RCC 7860 (cell line): ENCODE data around the gene VSNL1.
A peak's percentile ranks its signal among the peaks of the same experiment; 100 is the strongest.

Experiments
- DNase-seq: peaks from one replicate; pipeline ENCODE4 v3.0.0-alpha.2; 2015; ENCODE audit warnings: low spot score
- FAIRE-seq: peaks from 2 replicates; lab custom pipeline; 2012; peaks lifted over from hg19 to GRCh38; lab: Jason Lieb, UNC

VSNL1 gene

DNA sequence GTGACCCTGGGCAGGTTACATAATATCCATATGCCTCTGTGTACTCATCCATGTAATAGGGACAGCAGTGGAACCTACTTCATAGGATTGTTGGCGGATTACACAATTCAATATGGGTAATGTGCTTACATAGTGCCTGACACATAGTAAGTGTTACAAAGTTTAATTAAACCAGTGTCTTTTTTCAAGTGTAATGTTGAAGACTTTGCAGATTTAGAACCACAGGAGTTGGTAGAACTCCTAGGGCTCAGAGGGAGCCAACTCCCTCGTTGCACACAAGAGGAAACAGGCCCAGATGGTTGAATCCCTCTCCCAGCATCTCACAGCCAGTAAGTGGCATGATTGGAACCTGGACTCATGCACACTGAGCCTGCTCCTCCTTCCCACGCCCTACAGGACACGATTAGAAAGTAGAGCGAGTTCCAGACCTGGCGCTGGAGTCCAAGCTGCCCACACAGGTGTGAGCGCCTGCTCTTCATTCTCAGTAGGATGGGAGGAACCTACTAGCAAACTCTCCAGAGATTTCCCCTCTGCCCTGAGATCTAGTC is 97.8 kb downstream of the VSNL1 start:
- FAIRE-seq, result no peak
- no peak for DNase-seq

DNA sequence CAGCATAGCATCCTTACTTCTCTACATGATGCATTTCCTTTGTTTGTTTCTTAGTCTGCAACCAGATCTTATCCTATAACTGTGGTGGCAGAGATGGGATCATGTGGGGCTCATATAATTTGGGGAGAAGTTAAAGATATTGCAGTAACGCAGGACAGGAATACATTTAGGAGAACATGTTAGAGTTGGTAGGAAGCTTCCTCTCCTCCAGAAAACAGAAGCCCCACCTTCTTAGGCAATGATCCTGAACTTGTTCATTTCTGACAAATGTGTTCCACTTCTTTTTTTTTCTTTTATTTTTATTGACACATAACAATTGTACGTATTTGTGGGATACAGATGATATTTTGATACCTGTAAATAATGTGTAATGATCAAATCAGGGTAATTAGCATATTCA is 99.9 kb downstream of the VSNL1 start:
- DNase-seq (no peak), FAIRE-seq (no peak)

DNA sequence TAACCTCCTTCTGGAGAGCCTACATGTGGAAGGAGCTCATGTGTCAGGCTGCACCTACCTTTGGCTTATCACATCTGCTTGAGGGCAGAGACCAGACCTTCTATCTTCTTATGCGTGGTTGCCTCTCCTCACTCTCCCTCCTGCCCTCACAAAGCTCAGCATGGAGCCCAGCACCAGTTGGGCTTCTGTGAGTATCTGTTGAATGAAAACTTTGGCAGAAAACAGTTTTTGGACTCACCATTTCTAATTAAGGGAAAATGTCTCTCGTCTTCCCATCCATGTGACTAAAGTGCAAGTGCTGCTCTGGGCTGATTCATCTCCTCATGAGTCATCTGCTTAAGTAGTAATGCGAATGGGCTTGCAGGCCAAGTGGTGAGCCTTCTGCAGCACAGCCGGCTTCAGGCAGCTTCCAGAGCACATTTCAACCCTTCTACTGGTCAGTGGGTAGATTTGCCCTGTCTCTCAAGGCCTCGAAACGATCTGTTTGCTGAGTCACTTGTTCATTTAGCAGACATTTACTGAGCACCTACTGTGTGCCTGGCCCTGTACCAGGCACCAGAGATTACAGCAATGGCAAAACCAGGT is 102.6 kb downstream of the VSNL1 start:
- FAIRE-seq (peak; percentile 87), DNase-seq (peak; percentile 85)

DNA sequence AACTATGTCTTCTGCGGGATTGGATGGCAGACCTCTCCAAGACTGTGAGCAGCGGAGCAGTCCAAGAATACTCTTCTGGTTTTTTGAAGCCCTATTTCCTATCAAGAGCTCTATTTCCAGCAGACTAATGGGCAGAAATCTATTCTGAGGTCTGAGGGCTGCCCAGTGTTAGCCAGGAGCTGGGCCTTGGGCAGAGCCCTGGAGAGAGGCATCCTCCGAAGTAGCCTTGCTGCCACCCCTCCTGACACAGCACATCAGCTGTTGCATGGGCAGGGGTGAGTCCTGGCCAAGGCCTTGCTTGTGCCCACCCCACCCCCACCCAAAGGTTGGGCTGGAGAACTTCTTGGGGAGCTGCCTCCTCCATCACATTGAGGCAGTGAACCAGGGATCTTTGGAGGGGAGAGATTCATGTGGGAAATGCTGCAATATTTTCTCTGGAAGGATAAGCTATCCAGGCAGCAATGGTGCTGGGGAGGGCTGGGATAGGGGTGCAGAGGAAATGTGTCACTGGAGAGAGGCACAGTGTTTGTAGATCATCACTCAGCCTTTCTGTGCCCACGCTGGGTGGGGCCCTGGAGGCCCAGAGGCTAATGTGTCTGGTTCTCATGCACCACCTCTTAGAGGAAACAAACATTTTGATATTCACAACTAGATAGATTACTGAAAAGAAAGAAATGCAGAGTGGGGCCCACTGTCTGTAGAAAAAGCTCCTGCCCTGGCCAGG is 104.7 kb downstream of the VSNL1 start:
- FAIRE-seq, result no peak
- no peak for DNase-seq

DNA sequence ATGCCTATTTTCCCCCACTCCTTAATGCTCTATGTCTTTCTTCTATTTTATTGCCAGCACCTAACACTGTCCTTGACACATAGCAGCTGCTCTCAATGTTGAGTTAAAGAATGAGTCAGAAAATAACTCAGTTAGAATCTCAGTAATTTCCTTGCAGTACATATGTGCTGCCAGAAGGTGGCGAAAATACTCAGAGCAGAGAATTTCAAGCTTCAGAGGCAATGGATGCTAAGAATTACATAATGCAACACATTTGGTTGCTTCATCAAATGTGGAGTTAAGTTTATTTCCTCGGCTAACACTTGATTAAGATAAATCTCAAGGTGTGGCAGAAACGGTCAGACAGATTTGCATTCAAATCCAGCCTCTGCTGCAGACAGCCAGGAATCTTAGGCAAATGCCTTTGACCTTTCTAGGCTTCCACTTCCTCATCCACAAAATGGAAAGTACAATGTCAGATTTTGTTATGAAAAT is 105.6 kb downstream of the VSNL1 start:
- DNase-seq (peak; percentile 68), FAIRE-seq (peak; percentile 91)

DNA sequence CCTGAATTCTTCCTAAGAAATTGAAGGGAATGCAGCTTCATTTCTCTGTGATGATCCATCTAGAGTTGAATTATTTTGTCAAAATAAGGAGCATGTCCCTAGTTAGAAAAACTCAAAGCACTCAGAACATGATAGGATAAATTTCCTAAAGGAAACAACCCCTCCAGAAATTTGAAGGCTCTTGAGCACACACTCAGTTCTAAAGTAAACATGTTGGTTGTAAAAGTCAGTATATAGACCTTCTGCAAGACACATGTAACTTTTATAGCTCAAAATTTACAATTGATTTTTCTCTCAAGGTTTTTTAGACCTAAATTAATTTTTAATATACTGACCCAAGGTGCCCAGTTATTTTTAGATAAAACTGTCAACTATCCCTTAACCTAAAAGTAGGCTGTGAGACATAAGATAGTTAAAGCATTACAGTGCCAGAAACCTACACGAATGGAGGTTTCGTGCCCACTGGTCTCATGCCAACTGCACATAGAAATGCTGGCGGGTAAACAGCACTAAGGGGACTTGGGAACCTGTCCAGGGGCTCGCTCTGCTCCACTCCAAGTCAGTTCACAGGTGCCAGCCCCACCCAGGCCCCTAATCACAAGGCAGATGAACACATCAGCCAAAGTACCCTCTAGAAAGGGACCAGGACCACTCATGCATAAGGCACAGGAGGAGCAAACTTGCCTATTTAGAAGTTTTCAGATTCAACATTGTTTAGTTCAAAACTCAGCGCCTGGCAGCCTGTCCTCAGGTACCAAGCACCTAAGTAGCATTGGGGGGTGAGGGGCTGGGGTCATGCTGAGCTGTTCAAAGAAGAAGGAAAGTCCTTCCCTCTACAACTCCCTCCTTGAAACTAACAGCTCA is 106.6 kb downstream of the VSNL1 start:
- FAIRE-seq (no peak), DNase-seq (no peak)

DNA sequence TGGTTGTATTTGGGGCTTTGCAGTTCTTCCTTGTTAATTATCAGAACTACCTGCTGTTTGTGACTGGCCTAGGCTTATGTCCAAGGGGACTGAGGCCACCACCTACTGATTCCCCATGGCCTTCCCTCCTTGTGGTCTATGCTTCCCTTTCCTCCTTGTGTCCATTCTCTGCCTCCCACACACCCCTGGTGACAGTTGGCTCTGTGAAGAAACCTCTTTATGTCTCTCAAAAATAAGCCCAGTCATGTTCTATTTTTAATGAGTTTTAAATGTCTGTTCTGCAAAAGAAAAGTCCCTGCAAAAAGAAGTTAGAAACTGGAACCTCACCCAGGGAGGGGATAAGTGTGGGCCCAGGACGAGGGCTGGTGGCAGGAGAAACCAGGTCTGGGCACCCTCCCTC is 108.1 kb downstream of the VSNL1 start:
- no peak for FAIRE-seq

DNA sequence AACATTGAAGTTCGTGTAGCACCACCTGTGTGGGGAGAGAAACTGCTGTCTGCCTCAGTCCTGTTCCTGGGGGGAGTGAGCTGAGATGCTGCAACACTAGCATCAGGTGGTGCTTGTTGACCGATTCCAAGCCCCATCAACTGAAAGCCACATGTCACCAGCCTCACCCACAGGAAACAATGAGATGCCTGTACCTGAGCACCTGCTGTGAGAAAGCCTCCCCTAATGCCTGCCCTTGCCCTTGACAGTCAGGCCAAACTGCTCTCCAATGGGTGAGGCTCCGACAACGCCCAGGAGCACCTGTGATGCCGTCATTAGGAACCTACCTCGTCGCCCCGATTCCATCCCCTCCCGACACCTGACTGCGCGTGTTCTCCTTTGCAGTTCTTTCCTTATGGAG is 108.5 kb downstream of the VSNL1 start:
- FAIRE-seq (no peak), DNase-seq (no peak)

More for the DNA sequence above, 108.1 kb downstream of the VSNL1 start:
- no peak for DNase-seq

DNA sequence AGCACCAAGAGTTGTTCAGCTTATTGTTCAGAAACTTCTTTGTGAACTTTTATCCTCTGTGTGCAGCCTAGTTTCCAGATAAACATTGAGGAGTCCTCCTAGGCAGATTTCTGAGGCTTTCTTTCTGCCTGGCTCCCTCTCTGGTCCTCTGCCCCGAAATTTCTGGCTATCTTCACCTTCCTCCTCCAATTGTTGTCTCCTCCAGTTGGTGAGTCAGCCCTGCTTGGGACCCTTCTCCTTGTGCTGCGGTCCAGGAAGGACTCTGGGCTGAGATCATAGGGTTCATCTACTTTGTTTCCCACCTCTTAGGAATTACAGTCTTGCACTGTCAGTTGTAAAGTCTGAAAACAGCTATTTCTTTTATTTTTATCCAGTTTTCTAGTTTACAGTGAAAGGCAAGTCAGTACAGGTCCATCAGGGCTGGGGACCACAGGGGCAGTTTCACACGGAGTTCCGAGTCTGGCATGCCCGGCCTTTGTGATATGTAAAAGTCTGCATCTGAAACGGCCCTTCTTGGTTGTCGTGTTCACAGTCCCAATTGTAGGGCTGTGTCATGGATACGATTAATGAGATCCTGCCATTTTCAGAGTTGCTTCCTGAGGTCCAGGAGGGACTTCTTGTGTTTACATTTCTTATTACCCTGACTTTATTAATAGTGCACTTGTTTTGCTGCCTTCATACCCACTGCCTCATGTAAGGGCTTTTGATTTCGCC is 112.3 kb downstream of the VSNL1 start:
- FAIRE-seq, result no peak
- no peak for DNase-seq

DNA sequence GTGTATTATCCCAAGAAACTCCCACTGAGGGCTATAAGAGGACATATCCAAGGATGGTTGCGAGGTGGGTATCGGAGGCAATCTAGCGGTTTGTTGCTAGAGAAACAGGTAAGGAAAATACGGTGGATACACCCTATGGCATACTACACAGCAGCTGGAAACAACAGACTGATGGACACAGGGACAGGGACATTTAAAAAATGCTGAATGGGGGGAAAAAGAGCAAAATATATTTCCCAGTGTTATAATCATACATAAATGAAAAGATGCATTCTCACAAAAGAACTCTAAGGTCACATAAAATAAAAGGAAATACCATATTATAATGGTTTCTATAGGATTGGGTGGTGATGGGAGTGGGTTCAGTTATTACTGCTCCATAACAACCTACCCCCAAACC is 117.3 kb downstream of the VSNL1 start:
- DNase-seq, result no peak
- FAIRE-seq, result no peak

DNA sequence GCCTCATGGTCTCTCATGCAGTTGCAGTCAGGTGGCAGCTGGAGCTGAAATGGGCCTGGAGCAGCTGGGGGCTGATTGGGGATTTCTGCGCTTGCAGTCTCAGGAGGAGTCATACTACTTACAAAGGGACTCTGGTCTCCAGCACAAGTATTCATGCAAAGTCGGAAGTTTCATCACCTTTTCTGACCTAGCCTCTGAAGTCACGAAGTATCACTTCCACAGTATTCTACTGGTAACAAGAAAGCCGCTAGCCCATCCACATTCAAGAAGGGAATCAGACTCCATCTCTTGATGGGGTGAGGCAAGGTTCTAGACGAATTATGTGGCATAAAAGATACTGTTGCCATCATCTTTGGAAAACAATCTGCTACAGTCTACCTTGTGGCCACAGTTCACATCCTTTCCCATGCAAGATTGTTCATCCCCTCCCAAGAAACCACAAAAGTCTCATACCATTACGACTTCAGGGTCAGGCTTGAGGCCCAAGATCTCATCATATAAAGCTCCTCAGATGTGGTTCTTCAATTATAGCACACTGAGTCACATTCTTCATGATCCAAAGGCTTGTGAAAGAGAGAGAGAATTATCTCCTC is 117.9 kb downstream of the VSNL1 start:
- DNase-seq (peak; percentile 15), FAIRE-seq (no peak)

DNA sequence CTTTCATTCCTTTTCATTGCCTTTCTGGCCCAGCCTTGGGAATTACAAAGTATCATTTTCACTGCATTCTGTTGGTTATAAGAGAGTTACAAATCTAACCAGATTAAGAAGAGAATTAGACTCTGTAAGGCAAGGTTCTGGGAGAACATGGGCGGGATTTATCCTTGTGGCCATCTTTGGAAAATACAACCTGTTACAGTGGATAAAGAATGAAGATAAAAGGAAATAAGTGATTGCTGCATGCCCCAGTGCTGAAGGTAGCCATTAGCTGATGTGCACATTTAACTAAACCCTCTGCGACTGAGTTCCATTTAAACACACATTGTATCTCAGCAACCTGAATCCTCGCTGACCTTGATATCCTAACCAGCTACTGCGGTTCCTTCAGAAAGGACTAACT is 119.7 kb downstream of the VSNL1 start:
- FAIRE-seq (no peak), DNase-seq (no peak)

DNA sequence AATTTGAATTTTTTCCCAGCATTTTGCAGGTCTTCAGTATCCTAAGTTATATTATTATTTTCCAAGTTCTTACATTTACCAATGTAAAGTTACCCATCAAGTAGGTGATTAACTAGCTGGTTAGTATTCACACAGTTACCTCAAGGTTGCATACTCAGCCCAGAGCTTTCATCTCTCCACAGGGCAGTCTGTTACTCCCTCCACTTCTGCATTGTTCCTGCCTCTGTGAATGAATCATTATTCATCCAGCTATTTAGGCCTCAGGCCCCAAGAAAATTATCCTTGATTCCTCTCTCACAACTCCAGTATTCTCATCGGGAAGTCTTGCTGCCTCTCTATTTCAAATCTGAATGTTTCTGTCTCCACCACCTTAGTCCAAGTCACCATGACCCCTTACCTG is 121.0 kb downstream of the VSNL1 start:
- no peak for FAIRE-seq
- no peak for DNase-seq

DNA sequence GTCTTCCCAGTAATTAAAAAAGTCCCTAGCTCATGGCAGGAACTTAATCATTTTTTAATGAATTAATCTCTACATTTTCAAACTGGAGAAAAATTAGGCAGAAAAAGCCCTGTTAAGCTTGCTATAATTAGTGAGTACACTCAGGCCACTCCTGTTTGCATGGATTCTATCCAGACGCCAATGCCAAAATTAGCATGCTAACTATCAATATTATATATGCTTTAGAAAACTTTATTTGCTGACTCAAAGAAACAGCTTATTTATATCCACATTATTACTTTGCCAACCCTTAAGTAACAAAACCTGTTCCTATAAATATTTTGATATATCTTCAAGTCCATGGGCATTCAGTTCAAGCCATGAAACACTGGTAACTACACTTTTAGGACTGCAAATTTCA is 122.2 kb downstream of the VSNL1 start:
- FAIRE-seq (no peak), DNase-seq (no peak)

DNA sequence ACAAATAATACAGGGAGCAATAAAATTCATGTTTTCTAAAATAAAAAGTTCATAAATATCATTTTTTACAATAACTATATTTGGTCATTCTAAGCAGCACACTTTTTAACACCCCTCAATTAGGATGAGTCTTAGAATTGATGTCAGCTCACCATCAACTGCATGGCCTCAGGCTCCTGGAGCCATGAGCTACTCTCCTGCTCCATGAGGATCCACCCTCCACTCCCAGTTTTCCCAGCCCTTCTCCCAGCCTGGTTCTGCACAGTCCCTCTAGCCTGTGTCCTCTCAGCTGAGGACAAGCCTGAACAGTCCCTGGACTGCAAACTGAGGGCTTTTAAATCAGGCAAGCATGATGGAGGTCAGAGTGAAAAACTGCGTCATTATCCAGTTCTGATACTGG is 124.0 kb downstream of the VSNL1 start:
- DNase-seq (no peak), FAIRE-seq (no peak)

DNA sequence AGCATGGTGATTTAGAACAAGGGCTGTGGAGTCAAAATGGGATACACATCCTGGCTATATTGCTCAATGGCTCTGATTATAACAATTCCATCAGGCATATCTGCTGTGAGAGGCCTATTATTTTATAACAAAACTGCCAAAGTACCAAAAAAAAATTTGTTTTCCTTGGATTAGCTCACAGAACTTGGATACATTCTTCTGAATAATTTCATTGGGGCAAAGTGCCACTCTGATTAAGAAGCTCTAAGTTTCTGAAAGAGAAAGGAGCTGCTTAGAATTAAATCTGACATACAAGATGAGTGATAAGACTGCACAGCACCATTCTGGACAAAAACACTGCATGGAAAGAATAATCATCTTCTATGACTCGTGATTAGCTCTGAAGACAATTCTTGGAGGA is 127.4 kb downstream of the VSNL1 start:
- FAIRE-seq (no peak), DNase-seq (no peak)

DNA sequence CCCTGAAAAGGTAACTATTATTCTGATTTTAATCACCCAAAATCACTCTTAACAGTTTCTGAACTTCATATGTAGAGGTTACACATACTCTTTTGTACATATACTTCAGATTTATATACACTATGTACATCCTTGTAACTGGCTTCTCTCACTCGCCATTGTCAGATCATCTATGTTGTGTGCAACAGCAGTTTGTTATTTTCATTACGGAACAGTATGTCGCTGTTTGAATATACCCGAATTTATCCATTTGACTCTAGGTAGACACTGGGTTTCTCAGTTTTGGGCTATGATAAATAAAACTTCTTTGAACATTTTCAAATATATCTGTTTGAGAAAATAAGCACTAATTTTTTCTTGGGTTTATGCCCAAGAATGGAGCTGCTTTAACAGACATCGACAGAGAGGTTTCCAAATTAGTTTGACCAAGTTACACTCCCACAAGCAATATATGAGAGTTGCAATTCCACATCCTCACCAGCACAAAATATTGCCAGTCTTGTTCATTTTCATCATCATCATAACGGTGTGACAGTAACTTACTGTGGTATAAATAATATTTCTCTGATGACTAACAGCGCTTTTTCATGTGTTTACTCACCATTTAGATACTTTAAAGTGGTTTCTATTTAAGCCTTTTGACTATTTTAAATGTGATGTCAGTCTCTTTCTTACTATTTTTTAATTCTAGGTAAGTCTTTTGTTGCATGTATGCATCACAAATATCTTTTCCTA is 132.3 kb downstream of the VSNL1 start:
- no peak for FAIRE-seq
- DNase-seq, result peak; percentile 14

DNA sequence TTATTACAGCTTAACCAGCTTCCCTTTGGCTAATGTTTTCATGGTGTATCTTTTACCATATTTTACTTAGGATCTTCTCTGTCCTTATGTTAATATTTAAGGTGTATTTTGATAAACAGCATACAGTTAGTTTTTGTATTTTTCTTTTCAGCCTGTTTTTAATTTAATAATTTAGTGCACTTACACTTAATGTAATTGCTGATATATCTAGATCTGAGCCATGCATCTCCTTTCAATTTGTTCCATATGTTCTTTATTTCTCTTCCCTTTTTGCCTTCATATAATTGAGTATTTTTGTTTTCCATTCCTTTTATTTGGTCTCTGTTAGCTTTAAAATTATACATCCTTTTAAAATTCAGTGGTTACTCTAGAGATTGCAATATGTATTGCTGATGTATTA is 134.3 kb downstream of the VSNL1 start:
- DNase-seq, result no peak
- FAIRE-seq, result no peak

DNA sequence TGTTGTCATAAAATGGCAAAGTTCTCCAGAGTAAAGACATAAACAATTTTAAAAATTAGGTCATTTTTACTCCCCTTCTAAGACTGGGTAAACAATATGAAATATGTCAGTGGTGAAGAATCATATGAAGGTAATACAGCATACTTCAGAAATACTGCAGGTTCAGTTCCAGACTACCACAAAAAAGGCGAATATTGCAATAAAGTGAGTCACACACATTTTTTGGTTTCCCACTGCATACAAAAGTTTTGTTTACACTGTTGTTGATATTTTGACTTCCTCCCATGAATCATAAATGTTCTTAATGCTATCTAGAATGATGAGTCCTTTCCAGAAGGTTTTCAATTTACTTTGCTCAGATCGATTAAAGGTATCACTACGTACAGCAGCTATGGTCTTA is 139.6 kb downstream of the VSNL1 start:
- FAIRE-seq (no peak), DNase-seq (no peak)
